HCT116 (cell line): ENCODE measurements around the gene SIGLEC5.

Experiments used
- CTCF ChIP-seq, 3 experiments: fragments of 200-600 bp in 1 of 3; sonication (generic) in 1 of 3; IDR thresholded peaks in 2 of 3; conservative IDR thresholded peaks in 1 of 3; 2 replicates each; pipeline ENCODE4 v1.5.1; 2012 to 2017; ENCODE audit warnings: low read depth in 2 of 3, low read length in 2 of 3, antibody characterized with exemption in 1 of 3, borderline replicate concordance in 1 of 3, control low read depth in 1 of 3, mild to moderate bottlenecking in 1 of 3, mixed read lengths in 1 of 3, mixed run types in 1 of 3, moderate library complexity in 1 of 3; ENCODE audit not compliant: insufficient read depth in 1 of 3
- EZH2 ChIP-seq: fragments of 200-600 bp; sonication (generic); IDR thresholded peaks from 2 replicates; pipeline ENCODE4 v1.6.1; 2017; ENCODE audit warnings: antibody characterized with exemption, mixed run types
- SP1 ChIP-seq: IDR thresholded peaks from 2 replicates; pipeline ENCODE4 v1.6.1; 2012; ENCODE audit warnings: low read depth
- YY1 ChIP-seq: IDR thresholded peaks from 2 replicates; pipeline ENCODE4 v1.6.1; 2011; ENCODE audit warnings: low read length, low read depth, moderate library complexity, mild to moderate bottlenecking; ENCODE audit not compliant: insufficient replicate concordance; ENCODE audit errors: extremely low read depth
- TF ChIP-seq, protein P1 (sequence below): IDR thresholded peaks from 2 replicates; pipeline ENCODE4 v1.6.1; 2012

DNA sequence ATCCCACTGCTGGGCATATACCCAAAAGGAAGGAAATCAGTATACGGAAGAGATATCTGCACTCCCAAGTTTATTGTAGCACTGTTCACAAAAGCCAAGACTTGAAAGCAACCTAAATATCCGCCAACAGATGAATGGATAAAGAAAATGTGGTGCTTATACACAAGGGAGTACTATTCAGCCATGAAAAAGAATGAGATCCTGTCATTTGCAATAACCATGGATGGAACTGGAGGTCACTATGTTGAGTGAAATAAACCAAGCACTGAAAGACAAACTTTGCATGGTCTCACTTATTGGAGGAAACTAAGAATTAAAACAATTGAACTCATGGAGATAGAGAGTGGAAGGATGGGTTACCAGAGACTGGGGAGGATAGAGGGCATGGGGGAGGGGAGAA is 23.0 kb upstream of the SIGLEC5 start:
- TF ChIP-seq, protein P1, sequence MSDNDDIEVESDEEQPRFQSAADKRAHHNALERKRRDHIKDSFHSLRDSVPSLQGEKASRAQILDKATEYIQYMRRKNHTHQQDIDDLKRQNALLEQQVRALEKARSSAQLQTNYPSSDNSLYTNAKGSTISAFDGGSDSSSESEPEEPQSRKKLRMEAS: no peak
- no peak for TF ChIP-seq YY1
- no peak for TF ChIP-seq CTCF (IDR thresholded peaks at IDR 0.05 in 2 of 3, conservative IDR thresholded peaks at IDR 0.05 in 1 of 3; ENCODE audit: borderline replicate concordance in 1 of 3, insufficient read depth in 1 of 3, low read depth in 2 of 3, low read length in 2 of 3)
- no peak for TF ChIP-seq SP1
- TF ChIP-seq EZH2: no peak
